ENCODE data around the gene ANKRD30A.

DNA sequence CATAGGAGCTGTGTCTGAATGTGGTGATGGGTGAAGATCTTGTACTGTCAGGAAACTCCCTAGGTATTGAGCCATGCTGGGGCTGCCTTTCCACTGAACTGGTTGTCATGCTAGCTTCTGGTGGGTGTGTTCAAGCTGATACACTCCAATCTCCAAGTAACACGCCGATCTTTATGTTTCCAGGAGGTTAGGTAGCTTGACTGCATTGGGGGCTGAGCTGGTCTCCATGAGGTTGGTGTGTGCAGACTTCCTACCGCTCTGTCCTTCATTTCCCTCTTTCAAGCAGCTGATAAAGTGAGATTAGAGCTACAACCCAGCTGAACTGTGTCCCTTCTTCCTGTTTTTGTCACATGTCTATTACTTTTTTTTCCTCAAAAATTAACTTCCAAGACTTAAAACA is 265.5 kb downstream of the ANKRD30A start:
- TF ChIP-seq EP300 (IDR thresholded peaks at IDR 0.05; ENCODE audit: borderline replicate concordance in 1 of 2, low read depth in 1 of 2, low read length in 1 of 2) (no peak), TAF1 (IDR thresholded peaks at IDR 0.05; ENCODE audit: borderline replicate concordance, low read depth, low read length) (no peak), TEAD4 (IDR thresholded peaks at IDR 0.05; ENCODE audit: borderline replicate concordance, insufficient read depth) (no peak), RCOR1 (IDR thresholded peaks at IDR 0.05; ENCODE audit: low read length) (no peak), POLR2AphosphoS5 (IDR thresholded peaks at IDR 0.05; ENCODE audit: low read depth, low read length) (no peak), GATA2 (CRISPR knock-in tag; IDR thresholded peaks at IDR 0.05) (no peak), RFX5 (IDR thresholded peaks at IDR 0.05; ENCODE audit: low read length) (no peak), JUND (IDR thresholded peaks at IDR 0.05) (no peak), EZH2phosphoT487 (IDR thresholded peaks at IDR 0.05; ENCODE audit: borderline replicate concordance, low read depth) (no peak), MXI1 (IDR thresholded peaks at IDR 0.05; ENCODE audit: low read depth, low read length) (no peak)
- TF ChIP-seq, protein P1, sequence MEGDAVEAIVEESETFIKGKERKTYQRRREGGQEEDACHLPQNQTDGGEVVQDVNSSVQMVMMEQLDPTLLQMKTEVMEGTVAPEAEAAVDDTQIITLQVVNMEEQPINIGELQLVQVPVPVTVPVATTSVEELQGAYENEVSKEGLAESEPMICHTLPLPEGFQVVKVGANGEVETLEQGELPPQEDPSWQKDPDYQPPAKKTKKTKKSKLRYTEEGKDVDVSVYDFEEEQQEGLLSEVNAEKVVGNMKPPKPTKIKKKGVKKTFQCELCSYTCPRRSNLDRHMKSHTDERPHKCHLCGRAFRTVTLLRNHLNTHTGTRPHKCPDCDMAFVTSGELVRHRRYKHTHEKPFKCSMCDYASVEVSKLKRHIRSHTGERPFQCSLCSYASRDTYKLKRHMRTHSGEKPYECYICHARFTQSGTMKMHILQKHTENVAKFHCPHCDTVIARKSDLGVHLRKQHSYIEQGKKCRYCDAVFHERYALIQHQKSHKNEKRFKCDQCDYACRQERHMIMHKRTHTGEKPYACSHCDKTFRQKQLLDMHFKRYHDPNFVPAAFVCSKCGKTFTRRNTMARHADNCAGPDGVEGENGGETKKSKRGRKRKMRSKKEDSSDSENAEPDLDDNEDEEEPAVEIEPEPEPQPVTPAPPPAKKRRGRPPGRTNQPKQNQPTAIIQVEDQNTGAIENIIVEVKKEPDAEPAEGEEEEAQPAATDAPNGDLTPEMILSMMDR (IDR thresholded peaks at IDR 0.05), result no peak
- TF ChIP-seq, protein P2, sequence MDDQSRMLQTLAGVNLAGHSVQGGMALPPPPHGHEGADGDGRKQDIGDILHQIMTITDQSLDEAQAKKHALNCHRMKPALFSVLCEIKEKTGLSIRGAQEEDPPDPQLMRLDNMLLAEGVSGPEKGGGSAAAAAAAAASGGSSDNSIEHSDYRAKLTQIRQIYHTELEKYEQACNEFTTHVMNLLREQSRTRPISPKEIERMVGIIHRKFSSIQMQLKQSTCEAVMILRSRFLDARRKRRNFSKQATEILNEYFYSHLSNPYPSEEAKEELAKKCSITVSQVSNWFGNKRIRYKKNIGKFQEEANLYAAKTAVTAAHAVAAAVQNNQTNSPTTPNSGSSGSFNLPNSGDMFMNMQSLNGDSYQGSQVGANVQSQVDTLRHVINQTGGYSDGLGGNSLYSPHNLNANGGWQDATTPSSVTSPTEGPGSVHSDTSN (IDR thresholded peaks at IDR 0.05), result no peak
- TF ChIP-seq, protein P3, sequence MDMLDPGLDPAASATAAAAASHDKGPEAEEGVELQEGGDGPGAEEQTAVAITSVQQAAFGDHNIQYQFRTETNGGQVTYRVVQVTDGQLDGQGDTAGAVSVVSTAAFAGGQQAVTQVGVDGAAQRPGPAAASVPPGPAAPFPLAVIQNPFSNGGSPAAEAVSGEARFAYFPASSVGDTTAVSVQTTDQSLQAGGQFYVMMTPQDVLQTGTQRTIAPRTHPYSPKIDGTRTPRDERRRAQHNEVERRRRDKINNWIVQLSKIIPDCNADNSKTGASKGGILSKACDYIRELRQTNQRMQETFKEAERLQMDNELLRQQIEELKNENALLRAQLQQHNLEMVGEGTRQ (IDR thresholded peaks at IDR 0.05; ENCODE audit: borderline replicate concordance, low read depth, low read length), result no peak
